ENCODE results near the gene APP. TPM values are rescaled to one million over a fixed set of nuclear protein-coding genes. Genes with fewer than 3 reads are reported as not detected.

APP gene
- total and polyA plus RNA-seq, 10 of the 15 experiments (the other 5 are each of a cell fraction or from before 2014, with no cell fraction given), result 8.8 to 94.9 (median 51.0) TPM

GRCh38 chr21:25888711-25889110 is 281.9 kb downstream of the APP start:
- Histone ChIP-seq H3K4me2 (ENCODE audit: control insufficient read depth, insufficient read depth) (no peak overlapping the region), H3K4me3 (no peak overlapping the region), H3K79me2 (ENCODE audit: control insufficient read depth, insufficient read depth, low read length) (no peaks in the 10 kb centered on the region), H3K36me3 (ENCODE audit: control insufficient read depth in 2 of 2, insufficient read depth in 2 of 2, low read length in 1 of 2) (no peaks in the 10 kb centered on the region), H3K9me3 (replicated peaks; ENCODE audit: control insufficient read depth, insufficient read depth, low read length) (no peaks in the 10 kb centered on the region), H4K20me1 (ENCODE audit: control insufficient read depth, insufficient read depth) (no peaks in the 10 kb centered on the region), H3K4me1 (ENCODE audit: control insufficient read depth, insufficient read depth, low read length) (no peaks in the 10 kb centered on the region), H3K27me3 (replicated peaks in 1 of 2; ENCODE audit: control insufficient read depth in 2 of 2, insufficient read depth in 2 of 2, low read length in 1 of 2) (no peaks in the 10 kb centered on the region), H2AFZ (ENCODE audit: control insufficient read depth, low read depth, low read length) (no peak overlapping the region), H3K27ac (ENCODE audit: control insufficient read depth, insufficient read depth) (no peak overlapping the region), H3K9ac (ENCODE audit: control insufficient read depth, insufficient read depth, low read length) (no peak overlapping the region)
- in situ Hi-C loops (cut with MboI) (loop anchor here (5.0 kb wide), 1 partner anchor 829 kb away; no protein-coding TSS in a partner anchor), intact Hi-C loops (cut with micrococcal nuclease; ENCODE audit: unreplicated experiment) (no loop called here)
- ChIA-PET SMC1A (ENCODE audit: uncharacterized antibody, unreplicated experiment) (interaction anchor here (1.4 kb wide), 1 partner anchor 13 kb away, joined by 4 read pairs; no protein-coding TSS in a partner anchor), RAD21 (ENCODE audit: unreplicated experiment) (no interaction called here), CTCF (interaction anchor here (0.8 kb wide), 1 partner anchor 26 kb away, joined by 3 read pairs; no protein-coding TSS in a partner anchor), POLR2A (no interaction called here)
- 38% methylated on average over 9 of the region's 9 CpGs for WGBS (ENCODE audit: insufficient coverage, insufficient replicate concordance, low lambda C conversion rate, missing lambda C conversion rate)
- no peak for FAIRE-seq
- no TSS peak for BruUV-seq (replicated peaks)
- no peak for ATAC-seq
- TF ChIP-seq BCL11A (IDR thresholded peaks at IDR 0.05; ENCODE audit: low read depth, low read length) (no peak), ZNF274 (IDR thresholded peaks at IDR 0.05; ENCODE audit: insufficient read depth, insufficient read length) (no peak), HCFC1 (IDR thresholded peaks at IDR 0.05; ENCODE audit: low read length) (no peak), BMI1 (IDR thresholded peaks at IDR 0.05; ENCODE audit: borderline replicate concordance) (no peak), NR2C1 (IDR thresholded peaks at IDR 0.05) (no peak), BACH1 (IDR thresholded peaks at IDR 0.05; ENCODE audit: borderline replicate concordance) (no peak), DPF2 (IDR thresholded peaks at IDR 0.05) (no peak), ZBED1 (IDR thresholded peaks at IDR 0.05; ENCODE audit: borderline replicate concordance) (no peak), ZNF384 (IDR thresholded peaks at IDR 0.05; ENCODE audit: borderline replicate concordance, low read depth, low read length) (no peak), CBFB (IDR thresholded peaks at IDR 0.05; ENCODE audit: low read depth) (no peak), NRF1 (conservative IDR thresholded peaks at IDR 0.05; ENCODE audit: low read depth, low read length) (no peak), MLLT1 (IDR thresholded peaks at IDR 0.05) (no peak)
- no peak for DNase-seq (ENCODE audit: low read depth, low spot score)

Measured in GM12878 (cell line).